Measurements from ENCODE around the gene G3BP1. TPM values are rescaled to one million over a fixed set of nuclear protein-coding genes. Genes with fewer than 3 reads are reported as not detected.

Gene G3BP1
- total and polyA plus RNA-seq, 4 donors = 19.1 to 171 (median 87.0) TPM

DNA sequence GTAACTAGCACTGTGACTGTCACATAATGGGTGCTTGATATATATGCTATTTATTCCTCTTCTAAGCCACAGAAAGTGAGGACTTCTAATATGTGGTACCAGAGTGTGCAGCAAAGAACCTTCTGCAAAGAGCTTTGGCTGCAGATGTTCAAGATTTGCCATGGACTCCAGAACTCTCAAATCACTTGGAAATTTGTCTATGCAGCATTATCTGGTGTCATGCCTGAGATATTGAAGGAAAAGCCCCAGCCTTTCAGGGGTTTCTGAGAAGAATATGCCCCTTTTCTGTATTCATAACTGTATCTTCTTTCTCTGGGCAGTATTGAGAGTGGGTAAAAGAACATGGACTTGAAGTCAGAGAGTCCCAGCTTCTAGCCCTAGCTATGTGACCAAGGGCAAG is 4.8 kb upstream of the G3BP1 start:
- no peaks in the 10 kb centered on the region for H3K27me3 ChIP-seq (ENCODE audit: control insufficient read depth in 3 of 3, insufficient read depth in 3 of 3, low read length in 2 of 3)
- H3K36me3 ChIP-seq (ENCODE audit: control insufficient read depth in 4 of 4, insufficient read depth in 4 of 4, low read length in 4 of 4) = no peaks in the 10 kb centered on the region
- H3K27ac ChIP-seq (ENCODE audit: low read depth in 1 of 2, low read length in 1 of 2) = no peak overlapping the region
- peaks cover 0 to 10% (median 0%) of the 10 kb centered on the region in 5 donors for H3K4me1 ChIP-seq (ENCODE audit: control insufficient read depth in 5 of 5, insufficient read depth in 5 of 5, low read length in 5 of 5)
- no peak for ATAC-seq (ENCODE audit: insufficient read depth, low FRiP score)
- no peaks in the 10 kb centered on the region for H3K9me3 ChIP-seq (ENCODE audit: control insufficient read depth in 4 of 4, insufficient read depth in 3 of 4, low read length in 3 of 4)
- no peak overlapping the region for H3K9ac ChIP-seq (ENCODE audit: insufficient read depth in 1 of 2, low read length in 2 of 2)
- DNase-seq = no peak
- no peak overlapping the region for H3K4me3 ChIP-seq
- no peak for TF ChIP-seq CTCF (IDR thresholded peaks at IDR 0.05; ENCODE audit: control extremely low read depth, extremely low read depth)

- Histone ChIP-seq H3K4me1 (ENCODE audit: control insufficient read depth in 5 of 5, insufficient read depth in 5 of 5, low read length in 5 of 5) (peaks cover 2 to 33% (median 12%) of the 10 kb centered on the region in 5 donors), H3K9me3 (ENCODE audit: control insufficient read depth in 4 of 4, insufficient read depth in 3 of 4, low read length in 3 of 4) (no peaks in the 10 kb centered on the region), H3K9ac (ENCODE audit: insufficient read depth in 1 of 2, low read length in 2 of 2) (peak overlapping the region; percentile 65 to 72), H3K27ac (ENCODE audit: low read depth in 1 of 2, low read length in 1 of 2) (peak overlapping the region; percentile 98 to 100), H3K36me3 (ENCODE audit: control insufficient read depth in 4 of 4, insufficient read depth in 4 of 4, low read length in 4 of 4) (no peaks in the 10 kb centered on the region), H3K4me3 (peak overlapping the region; percentile 49), H3K27me3 (ENCODE audit: control insufficient read depth in 3 of 3, insufficient read depth in 3 of 3, low read length in 2 of 3) (no peaks in the 10 kb centered on the region)
- peak; percentile 87 to 93 (median 92) for DNase-seq
- 6 to 9% methylated on average over 75 of the region's 75 CpGs for WGBS, 2 donors
- no peak for TF ChIP-seq CTCF (IDR thresholded peaks at IDR 0.05; ENCODE audit: control extremely low read depth, extremely low read depth)
- peak; percentile 17 for ATAC-seq (ENCODE audit: insufficient read depth, low FRiP score)
Measured at GRCh38 chr5:151770383-151771258, 1.1 kb upstream of the G3BP1 start.

GRCh38 chr5:151772029-151772845 is 483 bp downstream of the G3BP1 start:
- Histone ChIP-seq H3K27ac (ENCODE audit: low read depth in 1 of 2, low read length in 1 of 2) (peak overlapping the region; percentile 91 to 97), H3K9ac (ENCODE audit: insufficient read depth in 1 of 2, low read length in 2 of 2) (peak overlapping the region; percentile 65 to 86), H3K36me3 (ENCODE audit: control insufficient read depth in 4 of 4, insufficient read depth in 4 of 4, low read length in 4 of 4) (no peaks in the 10 kb centered on the region), H3K27me3 (ENCODE audit: control insufficient read depth in 3 of 3, insufficient read depth in 3 of 3, low read length in 2 of 3) (no peaks in the 10 kb centered on the region), H3K4me3 (peak overlapping the region; percentile 93), H3K9me3 (ENCODE audit: control insufficient read depth in 4 of 4, insufficient read depth in 3 of 4, low read length in 3 of 4) (no peaks in the 10 kb centered on the region), H3K4me1 (ENCODE audit: control insufficient read depth in 5 of 5, insufficient read depth in 5 of 5, low read length in 5 of 5) (peaks cover 2 to 35% (median 14%) of the 10 kb centered on the region in 5 donors)
- TF ChIP-seq CTCF (IDR thresholded peaks at IDR 0.05; ENCODE audit: control extremely low read depth, extremely low read depth) = no peak
- peak; percentile 1 for ATAC-seq (ENCODE audit: insufficient read depth, low FRiP score)
- WGBS, 2 donors = 0 to 1% methylated on average over 74 to 87 of the region's 87 CpGs
- DNase-seq = peak in 2 of 3 donors; percentile 50 to 64

All from lung (tissue), 12 donors.